GM21619 (cell line): ENCODE results near the gene GPR3.
"Not testable (repeated sequence)": the region's sequence is repeated elsewhere in the genome, so short reads cannot be mapped to it uniquely, and the experiment has no call there.

ENCODE experiments used
- ATAC-seq: cut with Tn5 transposase; IDR thresholded peaks from one replicate; pipeline ENCODE4 v1.9.1; 2021; ENCODE audit not compliant: unreplicated experiment

GPR3 gene

DNA sequence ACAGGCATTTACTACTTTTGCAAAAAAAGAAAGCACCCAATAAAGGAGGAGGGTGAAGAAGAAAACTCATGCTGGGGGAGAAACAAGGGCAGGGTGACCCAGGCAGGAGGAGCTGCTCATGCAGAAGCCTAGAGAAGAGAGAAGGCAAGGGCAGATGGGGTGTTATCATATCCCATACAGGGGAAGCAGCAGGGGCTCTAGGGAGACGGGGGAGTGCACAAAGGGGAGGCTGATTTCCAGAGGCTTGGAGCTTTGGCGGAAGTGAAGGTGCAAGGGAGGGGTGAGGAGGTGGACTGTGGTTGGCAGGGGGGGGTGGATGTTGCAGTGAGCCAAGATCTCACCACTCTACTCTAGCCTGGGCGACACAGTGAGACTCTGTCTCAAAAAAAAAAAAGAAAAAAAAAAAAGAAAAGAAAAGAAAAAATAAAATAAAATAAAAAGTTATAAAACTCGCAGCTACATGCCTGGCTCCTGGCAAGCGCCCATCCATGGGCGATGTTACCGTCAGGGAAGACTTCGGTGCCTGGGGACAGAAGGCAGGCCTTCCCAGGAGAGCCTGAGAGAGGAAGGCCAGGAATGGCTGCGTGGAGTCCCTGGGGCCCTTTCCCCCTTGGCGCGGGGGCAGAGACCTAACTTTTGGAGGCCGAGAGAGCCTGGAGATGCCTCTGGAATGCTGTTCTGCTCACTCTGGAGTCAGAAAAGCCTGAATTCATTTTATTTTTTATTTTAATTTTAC is 14.5 kb upstream of the GPR3 start:
- no peak for ATAC-seq

DNA sequence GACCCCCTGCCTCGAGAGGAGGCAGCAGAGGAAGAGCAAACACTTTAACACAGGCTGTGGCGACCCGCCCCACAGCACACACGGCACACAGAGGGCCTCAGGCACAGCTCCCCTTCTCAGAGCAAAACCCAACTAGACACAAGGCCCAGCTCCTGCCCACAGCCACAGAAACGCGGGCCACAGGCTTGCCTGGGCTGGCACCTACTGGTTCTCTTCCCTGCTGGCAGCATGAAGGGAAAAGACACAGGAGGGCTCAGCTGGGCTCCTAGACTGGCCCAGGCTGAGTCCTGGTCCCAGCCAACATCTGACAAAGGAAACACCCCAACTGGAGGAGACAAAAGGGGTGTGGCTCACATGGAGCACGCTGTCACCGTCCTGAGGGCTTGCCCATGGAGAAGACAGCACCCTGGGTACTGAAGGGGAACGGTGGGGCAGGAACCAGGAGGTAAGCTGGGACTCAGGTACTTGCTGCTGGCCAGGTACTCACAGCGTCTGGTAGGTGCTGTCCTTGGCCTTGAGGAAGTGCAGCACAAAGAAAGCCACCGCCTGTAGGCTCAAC is 12.8 kb upstream of the GPR3 start:
- no peak for ATAC-seq

DNA sequence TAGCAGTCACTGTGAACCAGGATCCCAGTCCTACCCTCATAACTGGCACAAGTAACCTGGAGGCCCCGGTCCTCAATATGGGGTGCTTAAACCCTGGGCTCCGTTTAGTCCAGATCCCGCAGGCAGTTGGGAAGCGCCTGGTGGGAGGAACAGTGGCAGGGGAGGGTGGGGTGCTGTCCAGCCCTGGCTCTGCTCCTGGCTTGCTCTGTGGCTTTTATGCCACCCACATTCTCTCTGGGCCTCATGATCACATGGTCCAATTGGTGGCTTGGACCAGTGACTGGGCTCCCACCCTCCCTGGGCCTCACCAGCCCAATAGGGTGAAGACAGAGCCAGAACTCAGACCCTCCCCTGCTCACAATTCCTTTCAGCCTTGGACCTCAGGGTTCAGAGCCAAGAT is 12.2 kb upstream of the GPR3 start:
- no peak for ATAC-seq

DNA sequence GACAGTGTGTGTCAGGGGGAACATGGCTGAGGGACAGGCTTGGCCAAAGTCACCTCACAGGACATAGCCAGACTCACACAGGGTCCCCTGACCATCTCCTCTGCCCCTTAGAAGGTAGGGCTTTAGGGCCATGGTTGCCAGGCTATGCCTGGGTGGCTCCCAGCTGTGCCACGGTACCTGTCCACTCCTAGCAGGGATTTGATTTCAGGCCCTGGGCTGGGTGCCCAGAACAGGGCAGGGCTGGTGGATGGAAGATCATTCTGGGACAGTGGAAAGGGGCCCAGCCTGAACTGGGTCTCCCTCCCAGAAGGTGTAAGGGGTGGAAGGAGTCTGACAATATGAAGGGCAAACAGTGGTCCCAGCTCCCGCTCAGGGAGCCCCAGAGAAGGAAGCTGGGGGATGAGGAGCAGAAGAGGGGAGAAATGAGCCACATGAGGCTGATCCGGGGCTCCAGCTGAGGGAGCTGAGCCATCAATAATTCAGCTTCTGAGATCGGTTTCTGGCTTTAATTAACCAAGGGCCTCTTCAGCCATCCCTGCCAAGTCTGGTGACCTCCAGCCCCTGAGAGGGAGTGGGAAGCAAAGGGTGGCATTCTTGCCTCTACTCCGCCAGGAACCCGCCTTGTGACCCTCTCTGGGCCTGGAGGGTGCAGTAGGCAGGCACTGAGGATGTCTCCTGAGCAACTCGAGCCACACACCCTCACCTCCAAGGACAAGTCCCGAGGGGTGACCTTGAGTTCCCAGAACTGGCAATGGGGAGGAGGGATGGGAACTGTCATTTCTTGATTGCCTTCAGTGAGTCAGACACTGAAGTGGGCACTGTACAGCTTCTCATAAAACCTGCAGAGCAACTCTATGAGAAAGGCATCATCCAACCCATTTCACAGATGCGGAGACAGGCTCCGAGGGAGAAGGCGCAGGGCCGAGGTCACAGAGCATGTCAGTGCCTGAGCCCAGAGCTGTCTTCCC is 11.4 kb upstream of the GPR3 start:
- no peak for ATAC-seq

DNA sequence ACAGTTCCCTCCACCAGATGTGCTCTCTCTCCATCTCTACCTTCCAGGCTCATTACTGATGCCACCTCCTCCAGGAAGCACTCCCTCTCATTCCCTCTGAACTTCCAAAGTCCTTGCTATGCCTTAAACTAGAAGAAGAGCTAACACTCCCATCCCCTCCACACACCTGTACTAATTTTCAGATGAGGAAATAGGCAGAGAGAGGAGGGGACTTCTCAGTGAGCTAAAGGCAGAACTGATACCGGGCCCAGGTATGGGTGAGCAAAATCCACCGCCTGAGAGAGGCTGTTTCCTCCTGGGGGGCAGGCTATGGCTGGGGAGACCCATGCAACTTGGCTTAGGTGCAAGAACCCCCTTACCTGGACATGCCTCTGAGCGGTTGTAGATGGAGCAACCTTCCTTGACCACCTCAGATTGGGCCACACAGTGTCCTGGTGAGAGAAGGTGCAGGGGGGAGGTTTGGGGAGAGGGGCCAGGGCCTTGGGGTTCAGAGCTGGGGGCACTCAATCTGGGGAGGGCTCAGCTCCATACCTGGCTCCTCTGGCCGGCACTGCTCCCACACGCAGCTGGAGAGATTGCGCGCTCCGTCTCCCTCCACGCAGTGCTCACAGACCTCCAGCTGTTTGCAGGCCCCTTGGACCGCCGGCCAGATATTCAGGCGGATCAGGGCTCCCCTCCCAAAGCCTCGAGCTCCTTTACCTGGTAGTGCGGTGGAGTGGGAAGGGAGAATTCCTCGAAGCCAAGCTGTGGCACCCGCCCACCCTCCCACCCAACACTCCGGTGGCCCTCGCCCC is 10.3 kb upstream of the GPR3 start:
- no peak for ATAC-seq

DNA sequence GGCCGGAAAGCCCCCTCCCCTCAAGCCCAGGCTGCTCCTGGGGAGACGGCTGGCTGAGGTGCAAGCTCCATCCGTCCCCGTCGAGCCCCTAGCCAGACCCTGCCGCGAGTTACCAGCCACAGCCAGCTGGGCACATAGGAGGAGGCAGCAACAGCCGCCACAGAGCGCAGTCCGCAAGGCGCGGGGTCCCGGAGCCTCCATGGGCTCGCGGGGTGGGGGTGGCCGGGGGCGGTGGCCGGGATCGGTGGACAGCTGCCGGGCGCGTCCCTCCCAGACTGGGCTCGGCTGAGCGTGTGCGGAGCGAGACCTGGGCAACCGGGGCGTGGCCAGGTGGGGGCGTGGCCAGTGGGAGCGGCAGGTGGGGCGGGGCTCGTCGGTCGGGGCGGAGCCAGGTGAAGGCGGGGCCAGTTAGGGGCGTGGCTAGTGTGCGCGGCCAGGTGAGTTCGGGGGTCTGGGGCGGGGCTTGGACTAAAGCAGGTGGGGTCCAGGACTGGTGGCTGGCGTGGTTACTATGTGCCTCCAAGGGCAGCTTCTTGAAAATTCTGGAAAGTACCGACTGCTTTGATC is 9.3 kb upstream of the GPR3 start, which contains the start of gene CD164L2:
Gene CD164L2, minus strand, starts transcription at position 295 of the 567 bp plus-strand sequence. Its CDS starts 94 bp downstream, at position 201.
- no peak for ATAC-seq

DNA sequence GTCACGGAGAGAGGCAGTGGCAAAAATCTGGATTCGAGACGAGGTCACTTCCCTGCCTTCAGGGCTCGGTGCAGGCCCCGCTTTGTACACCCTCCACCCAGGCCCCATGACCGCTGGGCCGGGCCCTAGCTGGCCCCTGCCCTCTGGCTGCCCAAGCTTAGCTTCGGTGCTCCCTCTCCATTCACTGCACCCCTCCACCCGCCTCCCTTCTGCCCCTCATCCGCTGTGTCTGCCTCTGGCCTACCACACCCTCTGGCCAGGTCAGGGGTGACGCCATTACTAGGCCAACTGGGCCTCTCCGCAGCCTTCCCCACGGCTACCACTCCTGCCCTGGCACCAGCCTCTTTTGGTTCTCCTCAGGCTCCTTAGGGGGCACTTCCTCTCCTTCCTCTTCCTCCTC is 8.8 kb upstream of the GPR3 start:
- no peak for ATAC-seq

DNA sequence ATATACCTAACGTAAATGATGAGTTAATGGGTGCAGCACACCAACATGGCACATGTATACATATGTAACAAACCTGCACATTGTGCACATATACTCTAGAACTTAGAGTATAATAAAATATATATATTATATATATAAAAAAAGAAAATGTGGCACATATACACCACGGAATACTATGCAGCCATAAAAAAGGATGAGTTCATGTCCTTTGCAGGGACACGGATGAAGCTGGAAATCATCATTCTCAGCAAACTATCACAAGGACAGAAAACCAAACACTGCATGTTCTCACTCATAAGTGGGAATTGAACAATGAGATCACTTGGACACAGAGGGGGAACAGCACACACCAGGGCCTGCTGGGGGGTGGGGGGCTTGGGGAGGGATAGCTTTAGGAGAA is 7.6 kb upstream of the GPR3 start:
- not testable (repeated sequence) for ATAC-seq

DNA sequence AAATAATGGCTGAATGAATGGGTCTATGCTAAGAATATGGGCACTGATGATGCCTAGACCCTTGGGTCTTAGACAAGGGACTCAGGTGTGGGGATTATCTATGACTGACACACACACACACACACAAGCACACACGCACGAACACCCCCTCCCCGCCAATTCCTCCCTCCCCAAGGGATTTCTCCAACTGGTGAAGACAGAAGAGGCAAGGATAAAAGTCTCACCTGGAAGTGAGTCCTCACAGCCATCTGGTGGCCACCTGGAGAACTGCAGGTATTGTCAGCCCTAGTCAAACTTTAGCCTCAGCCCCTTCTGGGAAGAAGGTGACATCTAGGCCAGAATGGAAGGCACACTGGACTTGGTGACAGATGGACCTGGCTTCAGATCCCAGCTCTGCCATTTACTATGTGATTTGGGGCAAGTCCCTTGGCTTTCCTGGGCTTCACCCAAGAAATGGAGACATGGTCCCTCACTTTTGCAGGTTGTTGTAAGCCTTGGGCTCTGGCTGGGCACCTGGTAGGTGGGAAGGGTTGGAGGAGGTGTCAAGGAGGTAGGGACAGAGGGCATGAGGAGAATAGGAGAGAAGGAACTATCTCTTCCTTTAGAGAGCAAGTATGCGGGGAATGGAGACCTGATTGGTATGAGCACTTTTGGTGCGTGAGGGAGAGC is 4.0 kb upstream of the GPR3 start:
- ATAC-seq = no peak

DNA sequence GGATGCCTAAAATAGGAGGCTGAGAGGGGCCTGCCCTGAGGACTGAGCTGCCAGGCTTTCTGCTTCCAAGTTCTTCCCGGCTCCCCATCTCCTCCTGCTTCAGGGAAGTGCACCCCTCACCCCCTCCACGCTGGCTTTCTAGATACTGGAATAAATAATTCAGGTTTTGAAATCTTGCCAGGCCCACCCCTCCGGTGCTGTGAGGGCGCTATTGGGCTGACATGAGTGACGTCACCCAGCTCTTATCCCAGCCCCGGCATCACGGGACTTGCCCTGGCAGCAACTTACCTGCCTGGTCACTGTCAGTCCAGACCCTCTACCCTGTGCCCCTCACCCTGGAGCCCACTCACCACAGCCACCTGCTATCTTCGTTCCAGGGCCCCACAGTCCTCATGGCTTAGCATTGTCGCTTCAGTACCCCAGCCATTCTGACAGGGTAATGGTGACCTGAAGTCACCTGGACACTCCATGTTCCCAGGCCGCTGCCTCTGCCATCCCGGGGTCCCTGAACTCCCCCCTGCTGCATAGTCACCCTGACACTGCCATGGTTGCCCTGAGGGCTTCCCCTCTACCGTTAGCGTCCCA is 819 bp upstream of the GPR3 start:
- no peak for ATAC-seq

DNA sequence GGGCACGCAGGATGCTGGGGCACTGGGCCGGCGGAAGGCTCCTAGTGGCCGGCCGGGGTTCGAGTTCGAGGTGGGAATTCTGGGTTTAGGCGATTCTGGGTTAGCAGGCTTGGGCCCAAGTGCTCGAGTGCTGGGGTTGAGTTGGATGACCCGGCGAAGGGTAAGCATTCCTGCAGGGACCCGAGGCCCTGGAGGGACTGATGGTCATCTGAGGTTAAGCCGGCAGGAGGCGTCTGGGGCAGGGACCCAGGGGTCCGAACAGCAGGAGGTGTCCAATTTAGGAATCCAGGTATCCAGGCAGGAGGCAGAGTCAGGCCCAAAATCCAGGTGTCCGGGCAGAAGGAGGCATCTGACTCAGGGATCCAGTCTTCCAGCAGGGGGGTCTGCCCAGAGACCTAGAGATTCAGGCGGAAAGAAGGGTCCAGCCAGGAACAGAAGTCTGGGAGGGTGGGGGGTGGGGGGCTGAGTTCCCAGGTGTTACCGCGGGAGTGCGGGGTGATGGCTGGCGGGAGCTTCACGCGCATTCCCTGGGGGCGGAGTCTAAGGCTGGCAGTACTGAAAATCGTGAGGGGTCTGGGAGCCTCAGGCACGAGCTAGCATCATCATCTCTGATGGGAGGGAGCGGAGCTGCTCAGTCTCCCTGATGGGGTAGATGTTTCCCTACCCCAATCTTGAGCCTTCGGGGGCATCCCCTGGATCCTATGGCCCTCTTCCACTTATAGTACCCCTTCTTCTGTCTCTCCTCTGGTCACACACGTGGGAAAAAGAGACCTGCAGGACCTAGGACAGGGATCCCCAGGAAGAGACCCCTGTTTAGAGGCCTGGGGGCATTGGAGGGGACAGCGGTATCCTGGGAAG is 585 bp downstream of the GPR3 start:
- ATAC-seq = no peak

DNA sequence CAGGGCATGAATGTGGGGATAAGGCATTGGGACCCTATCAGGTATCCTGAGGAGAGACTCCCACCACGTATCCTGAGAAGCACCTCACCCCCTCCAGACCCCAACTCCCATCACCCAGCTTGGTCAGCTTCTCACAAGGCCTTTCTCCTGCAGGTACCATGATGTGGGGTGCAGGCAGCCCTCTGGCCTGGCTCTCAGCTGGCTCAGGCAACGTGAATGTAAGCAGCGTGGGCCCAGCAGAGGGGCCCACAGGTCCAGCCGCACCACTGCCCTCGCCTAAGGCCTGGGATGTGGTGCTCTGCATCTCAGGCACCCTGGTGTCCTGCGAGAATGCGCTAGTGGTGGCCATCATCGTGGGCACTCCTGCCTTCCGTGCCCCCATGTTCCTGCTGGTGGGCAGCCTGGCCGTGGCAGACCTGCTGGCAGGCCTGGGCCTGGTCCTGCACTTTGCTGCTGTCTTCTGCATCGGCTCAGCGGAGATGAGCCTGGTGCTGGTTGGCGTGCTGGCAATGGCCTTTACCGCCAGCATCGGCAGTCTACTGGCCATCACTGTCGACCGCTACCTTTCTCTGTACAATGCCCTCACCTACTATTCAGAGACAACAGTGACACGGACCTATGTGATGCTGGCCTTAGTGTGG is 1.3 kb downstream of the GPR3 start:
- no peak for ATAC-seq

DNA sequence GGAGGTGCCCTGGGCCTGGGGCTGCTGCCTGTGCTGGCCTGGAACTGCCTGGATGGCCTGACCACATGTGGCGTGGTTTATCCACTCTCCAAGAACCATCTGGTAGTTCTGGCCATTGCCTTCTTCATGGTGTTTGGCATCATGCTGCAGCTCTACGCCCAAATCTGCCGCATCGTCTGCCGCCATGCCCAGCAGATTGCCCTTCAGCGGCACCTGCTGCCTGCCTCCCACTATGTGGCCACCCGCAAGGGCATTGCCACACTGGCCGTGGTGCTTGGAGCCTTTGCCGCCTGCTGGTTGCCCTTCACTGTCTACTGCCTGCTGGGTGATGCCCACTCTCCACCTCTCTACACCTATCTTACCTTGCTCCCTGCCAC is 1.8 kb downstream of the GPR3 start:
- no peak for ATAC-seq

DNA sequence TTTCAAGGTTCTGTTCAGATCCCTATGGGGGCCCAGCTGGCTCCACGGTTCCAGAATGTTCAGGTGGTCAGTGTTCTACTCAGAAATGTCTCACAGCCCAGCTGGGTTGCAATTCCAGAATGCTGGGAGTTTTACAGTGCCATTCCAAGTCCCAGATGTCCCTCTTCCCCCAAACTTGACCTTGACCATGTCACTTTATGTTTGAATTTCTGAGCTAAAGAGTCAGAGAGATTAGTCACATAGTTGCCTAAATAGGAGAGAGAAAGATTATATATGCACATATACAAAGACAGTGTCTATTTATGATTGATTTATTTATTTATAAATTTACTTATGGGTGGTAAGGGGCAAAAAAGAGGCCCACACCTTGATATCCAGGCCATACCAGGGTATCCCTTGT is 2.5 kb downstream of the GPR3 start:
- no peak for ATAC-seq

DNA sequence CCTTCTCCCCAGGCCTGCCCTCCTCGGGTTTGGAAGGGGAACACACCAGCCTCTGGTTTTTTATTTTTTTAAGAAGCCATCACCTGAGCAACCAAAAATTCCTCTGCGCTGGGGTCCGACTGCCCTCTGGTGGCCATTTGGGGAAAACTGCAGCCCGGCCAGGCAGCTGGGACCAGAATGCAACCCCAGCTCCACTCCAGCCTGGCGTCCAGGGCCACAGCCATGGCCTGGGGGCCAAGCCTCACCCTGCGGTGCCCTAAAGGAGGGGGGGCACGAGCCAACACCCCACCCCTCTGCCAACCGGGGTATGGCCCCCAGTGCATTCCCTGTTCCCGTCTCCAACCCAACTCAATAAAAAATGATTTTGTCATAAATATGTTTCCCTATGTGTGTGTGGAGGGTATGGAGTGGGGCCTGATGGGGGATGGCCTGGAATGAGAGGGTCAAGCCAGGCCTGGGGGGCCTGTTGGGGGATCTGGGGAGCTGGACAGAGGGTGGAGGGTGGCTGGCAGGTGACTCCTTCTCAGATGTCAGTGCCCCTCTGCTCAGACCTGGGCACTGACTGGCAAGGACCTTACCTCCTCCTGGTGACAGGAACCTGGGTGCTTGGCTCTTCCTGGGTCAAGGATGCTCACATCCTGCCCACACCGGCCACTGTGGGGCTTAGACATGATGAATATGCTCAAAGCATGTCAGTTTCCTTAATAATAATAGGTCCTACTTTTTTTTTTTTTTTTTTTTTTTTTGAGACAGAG is 3.2 kb downstream of the GPR3 start:
- peak; percentile 38 for ATAC-seq

DNA sequence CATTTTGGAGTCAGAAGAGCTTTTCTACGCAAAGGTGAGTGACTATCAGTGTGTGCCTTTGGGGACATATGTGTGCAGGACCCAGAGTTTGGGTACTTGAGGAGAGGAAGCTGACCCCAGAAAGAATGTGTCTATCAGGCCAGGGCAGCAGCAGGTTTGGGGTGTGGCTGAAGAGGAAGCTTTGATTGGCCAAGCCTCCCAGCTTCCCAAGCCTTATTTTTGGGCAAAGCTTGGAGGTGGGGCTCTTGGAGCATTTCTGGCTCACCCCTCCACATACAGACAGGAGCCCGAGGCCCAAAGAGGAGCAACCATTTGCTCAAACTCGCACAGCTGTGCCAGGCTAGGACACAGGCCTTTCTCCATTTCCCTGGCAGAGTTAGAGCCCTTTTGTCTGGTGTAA is 4.7 kb downstream of the GPR3 start:
- ATAC-seq = no peak

DNA sequence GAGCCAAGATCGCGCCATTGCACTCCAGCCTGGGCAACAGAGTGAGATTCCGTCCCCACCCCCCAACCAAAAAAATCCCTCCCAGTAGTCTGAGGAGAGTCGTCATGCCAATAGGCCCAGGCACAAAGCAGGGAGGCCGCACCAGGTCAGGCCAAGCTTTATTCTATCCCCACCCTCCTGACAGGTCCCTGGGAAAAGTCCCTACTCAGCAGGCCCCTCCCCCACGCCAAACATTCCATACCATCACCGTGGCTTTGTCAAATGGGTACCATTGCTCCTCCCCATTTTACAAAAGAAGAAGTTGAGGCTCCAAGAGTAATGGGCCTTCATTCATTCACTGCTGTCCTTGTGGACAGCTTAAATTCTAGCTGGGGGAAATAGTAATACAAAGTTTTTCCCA is 5.3 kb downstream of the GPR3 start:
- no peak for ATAC-seq
